Measurements from ENCODE around the gene PNP. TPM values are rescaled to one million over a fixed set of nuclear protein-coding genes. Genes with fewer than 3 reads are reported as not detected.

PNP gene
- total RNA-seq, 4 donors from 2014 or later: 18.9 to 62.1 (median 32.7) TPM

DNA sequence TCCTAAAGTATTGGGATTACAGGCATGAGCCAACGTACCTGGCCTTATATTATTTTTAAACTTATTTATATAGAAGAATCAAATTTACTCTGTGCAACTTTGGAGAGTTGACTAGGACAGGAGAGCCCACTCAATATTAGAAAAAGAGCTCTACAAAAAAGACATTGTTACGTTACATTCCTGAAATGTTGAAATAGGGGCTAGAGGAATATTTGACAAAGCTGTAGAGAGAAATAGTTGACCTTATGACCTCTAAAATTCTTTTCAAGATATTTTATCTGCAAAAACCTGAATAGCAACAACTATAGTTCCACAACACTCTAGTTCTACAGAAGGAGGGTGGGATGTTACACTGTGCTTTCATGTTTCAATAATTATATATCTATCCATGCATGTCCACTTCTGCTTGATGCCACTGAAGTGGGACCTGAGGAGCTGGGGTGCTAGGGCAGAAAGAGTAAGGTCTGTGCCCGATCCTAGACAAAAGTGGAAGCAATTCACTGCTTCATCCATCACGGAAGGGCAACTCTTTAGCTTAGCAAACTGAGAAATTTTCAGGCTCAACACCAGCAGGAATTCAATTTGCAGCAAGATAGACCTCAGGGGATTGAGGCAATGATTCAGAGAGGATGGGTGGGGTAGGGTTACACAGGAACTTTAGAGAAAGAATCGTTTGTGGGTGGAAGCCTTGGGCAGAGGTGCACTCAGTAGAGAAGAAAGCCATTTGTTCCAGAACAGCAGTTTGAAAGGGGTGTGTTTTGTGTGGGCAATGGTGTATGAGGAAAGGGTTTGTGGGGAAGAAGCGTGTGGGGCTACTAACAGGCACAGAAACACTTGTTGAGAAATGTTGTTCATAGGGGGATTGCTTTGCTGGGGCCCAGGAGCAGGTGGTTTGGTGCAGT lies 20.1 kb downstream of the PNP start:
- H3K4me3 ChIP-seq: no peak overlapping the region
- H3K27me3 ChIP-seq: no peaks in the 10 kb centered on the region
- H3K9me3 ChIP-seq: no peaks in the 10 kb centered on the region
- intact Hi-C loops (cut with DNase I; ENCODE audit: low total_unique reads) (no loop called here), in situ Hi-C loops (cut with MboI; ENCODE audit: low pct_ligation_motif_present in 1 of 4, low pct_unique_long_range_greater_than_20kb in 1 of 4, low sequenced_read_pairs in 3 of 4) (no loop called here)
- H3K36me3 ChIP-seq: no peaks in the 10 kb centered on the region
- WGBS, 2 donors (ENCODE audit: low coverage in 1 of 2): 44 to 61% methylated on average over 5 to 6 of the region's 6 CpGs
- TF ChIP-seq, protein P1, sequence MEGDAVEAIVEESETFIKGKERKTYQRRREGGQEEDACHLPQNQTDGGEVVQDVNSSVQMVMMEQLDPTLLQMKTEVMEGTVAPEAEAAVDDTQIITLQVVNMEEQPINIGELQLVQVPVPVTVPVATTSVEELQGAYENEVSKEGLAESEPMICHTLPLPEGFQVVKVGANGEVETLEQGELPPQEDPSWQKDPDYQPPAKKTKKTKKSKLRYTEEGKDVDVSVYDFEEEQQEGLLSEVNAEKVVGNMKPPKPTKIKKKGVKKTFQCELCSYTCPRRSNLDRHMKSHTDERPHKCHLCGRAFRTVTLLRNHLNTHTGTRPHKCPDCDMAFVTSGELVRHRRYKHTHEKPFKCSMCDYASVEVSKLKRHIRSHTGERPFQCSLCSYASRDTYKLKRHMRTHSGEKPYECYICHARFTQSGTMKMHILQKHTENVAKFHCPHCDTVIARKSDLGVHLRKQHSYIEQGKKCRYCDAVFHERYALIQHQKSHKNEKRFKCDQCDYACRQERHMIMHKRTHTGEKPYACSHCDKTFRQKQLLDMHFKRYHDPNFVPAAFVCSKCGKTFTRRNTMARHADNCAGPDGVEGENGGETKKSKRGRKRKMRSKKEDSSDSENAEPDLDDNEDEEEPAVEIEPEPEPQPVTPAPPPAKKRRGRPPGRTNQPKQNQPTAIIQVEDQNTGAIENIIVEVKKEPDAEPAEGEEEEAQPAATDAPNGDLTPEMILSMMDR (IDR thresholded peaks at IDR 0.05): no peak
- TF ChIP-seq POLR2A (IDR thresholded peaks at IDR 0.05): no peak
- H3K4me1 ChIP-seq: no peaks in the 10 kb centered on the region
- H3K27ac ChIP-seq: no peak overlapping the region
- no peak for DNase-seq

GRCh38 chr14:20490563-20490962 lies 21.4 kb downstream of the PNP start:
- in situ Hi-C loops (cut with MboI; ENCODE audit: low pct_ligation_motif_present in 1 of 4, low pct_unique_long_range_greater_than_20kb in 1 of 4, low sequenced_read_pairs in 3 of 4) (no loop called here), intact Hi-C loops (cut with DNase I; ENCODE audit: low total_unique reads) (no loop called here)
- H3K9me3 ChIP-seq: no peaks in the 10 kb centered on the region
- no peaks in the 10 kb centered on the region for H3K27me3 ChIP-seq
- 54 to 77% methylated on average over 3 to 6 of the region's 6 CpGs for WGBS, 2 donors (ENCODE audit: low coverage in 1 of 2)
- no peaks in the 10 kb centered on the region for H3K36me3 ChIP-seq
- TF ChIP-seq POLR2AphosphoS5 (IDR thresholded peaks at IDR 0.05) (no peak), POLR2A (IDR thresholded peaks at IDR 0.05) (no peak), EP300 (IDR thresholded peaks at IDR 0.05; ENCODE audit: low read depth) (no peak)
- TF ChIP-seq, protein P1 (IDR thresholded peaks at IDR 0.05): no peak
- H3K4me1 ChIP-seq: no peaks in the 10 kb centered on the region
- peak overlapping the region in 1 of 4 donors; percentile 4 for H3K27ac ChIP-seq
- H3K4me3 ChIP-seq: no peak overlapping the region
- no peak for DNase-seq

DNA sequence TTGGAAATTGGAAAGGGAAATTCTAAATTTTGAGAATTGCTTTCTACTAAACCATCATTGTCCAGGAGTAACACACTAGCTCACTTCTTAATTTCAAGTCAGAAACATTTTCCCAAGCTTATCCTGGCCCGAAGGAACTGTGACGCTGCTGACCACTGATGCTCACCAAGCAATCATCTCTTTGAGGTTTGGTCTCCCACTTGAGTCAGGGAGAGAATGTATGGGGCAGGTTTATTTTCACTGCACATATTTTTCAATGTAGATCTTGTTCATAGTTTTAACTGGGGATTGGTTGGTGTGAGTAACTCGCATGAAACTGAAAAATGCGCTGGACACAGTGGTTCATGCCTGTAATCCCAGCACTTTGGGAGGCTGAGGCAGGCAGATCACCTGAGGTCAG lies 23.3 kb downstream of the PNP start:
- no peak overlapping the region for H3K4me3 ChIP-seq
- intact Hi-C loops (cut with DNase I; ENCODE audit: low total_unique reads) (no loop called here), in situ Hi-C loops (cut with MboI; ENCODE audit: low pct_ligation_motif_present in 1 of 4, low pct_unique_long_range_greater_than_20kb in 1 of 4, low sequenced_read_pairs in 3 of 4) (no loop called here)
- WGBS, 2 donors (ENCODE audit: low coverage in 1 of 2): 95 to 96% methylated on average over 4 of the region's 4 CpGs
- H3K9me3 ChIP-seq: no peaks in the 10 kb centered on the region
- no peaks in the 10 kb centered on the region for H3K27me3 ChIP-seq
- TF ChIP-seq, protein P1 (IDR thresholded peaks at IDR 0.05): no peak
- TF ChIP-seq POLR2A (IDR thresholded peaks at IDR 0.05) (no peak), EP300 (IDR thresholded peaks at IDR 0.05; ENCODE audit: low read depth) (no peak), POLR2AphosphoS5 (IDR thresholded peaks at IDR 0.05) (no peak)
- no peak for DNase-seq
- no peak overlapping the region for H3K27ac ChIP-seq
- H3K36me3 ChIP-seq: no peaks in the 10 kb centered on the region
- H3K4me1 ChIP-seq: no peaks in the 10 kb centered on the region

DNA sequence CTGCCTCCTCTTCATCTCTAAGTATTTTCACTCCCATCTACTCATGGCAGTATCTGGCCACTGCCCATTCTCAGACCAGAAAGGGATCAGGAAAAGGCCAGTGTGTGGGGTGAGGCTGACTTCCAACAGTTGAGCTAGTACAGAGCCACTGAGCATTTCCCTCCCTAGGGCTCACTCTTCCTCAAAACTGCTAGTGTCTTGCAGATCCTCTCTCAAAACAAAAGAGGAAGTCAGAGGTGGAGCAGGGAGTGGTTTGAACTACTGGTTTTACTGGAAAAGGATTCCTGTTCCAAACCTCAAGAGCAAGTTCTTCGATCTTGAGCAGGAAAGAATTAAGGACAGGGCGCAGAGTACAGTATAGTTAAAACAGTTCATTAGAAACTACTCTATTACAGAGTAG lies 24.4 kb downstream of the PNP start:
- TF ChIP-seq EP300 (IDR thresholded peaks at IDR 0.05; ENCODE audit: low read depth): no peak
- TF ChIP-seq, protein P1 (IDR thresholded peaks at IDR 0.05): no peak
- no peak for TF ChIP-seq POLR2AphosphoS5 (IDR thresholded peaks at IDR 0.05)
- TF ChIP-seq POLR2A (IDR thresholded peaks at IDR 0.05): no peak
- WGBS, 2 donors (ENCODE audit: low coverage in 1 of 2): 8 to 47% methylated on average over 2 of the region's 2 CpGs
- in situ Hi-C loops (cut with MboI; ENCODE audit: low pct_ligation_motif_present in 1 of 4, low pct_unique_long_range_greater_than_20kb in 1 of 4, low sequenced_read_pairs in 3 of 4) (no loop called here), intact Hi-C loops (cut with DNase I; ENCODE audit: low total_unique reads) (no loop called here)
- Histone ChIP-seq H3K27ac (no peak overlapping the region), H3K27me3 (no peaks in the 10 kb centered on the region), H3K36me3 (no peaks in the 10 kb centered on the region), H3K4me3 (no peak overlapping the region), H3K4me1 (no peaks in the 10 kb centered on the region), H3K9me3 (no peaks in the 10 kb centered on the region)
- DNase-seq: no peak

All from transverse colon (tissue), 4 donors.